ENCODE measurements around the gene TUBGCP6. TPM values are rescaled to one million over a fixed set of nuclear protein-coding genes. Genes with fewer than 3 reads are reported as not detected.

The TUBGCP6 gene
- total RNA-seq, 1 experiment from 2014 or later: 31.0 TPM

- H3K4me3 ChIP-seq (ENCODE audit: low read depth, low read length, poor library complexity, severe bottlenecking): no peak overlapping the region
- no peak for DNase-seq (ENCODE audit: low spot score)
- no peak for TF ChIP-seq CTCF (conservative IDR thresholded peaks at IDR 0.05; ENCODE audit: low read depth, low read length)
- TF ChIP-seq EZH2 (IDR thresholded peaks at IDR 0.05; ENCODE audit: borderline replicate concordance, low read depth, low read length, poor library complexity, severe bottlenecking): no peak
- H3K4me1 ChIP-seq (ENCODE audit: insufficient read depth, low read length, poor library complexity, severe bottlenecking): peaks cover 45% of the 10 kb centered on the region
- no TSS peak for BruUV-seq (replicated peaks)
- no peaks in the 10 kb centered on the region for H3K27me3 ChIP-seq (replicated peaks; ENCODE audit: insufficient read depth, low read depth, low read length, poor library complexity)
- POLR2A ChIA-PET (ENCODE audit: low non-redundant PET): interaction anchor here (0.6 kb wide), 1 partner anchor 61 kb away, joined by 8 read pairs; no protein-coding TSS in a partner anchor
- CTCF ChIA-PET: interaction anchor here (0.9 kb wide), 1 partner anchor 69 kb away, joined by 3 read pairs; no protein-coding TSS in a partner anchor
- intact Hi-C loops (cut with micrococcal nuclease; ENCODE audit: unreplicated experiment): loop anchor here (10.0 kb wide), 1 partner anchor 223 kb away; no protein-coding TSS in a partner anchor
- H3K27ac ChIP-seq (ENCODE audit: low read depth, low read length, poor library complexity, severe bottlenecking): no peak overlapping the region
- no peaks in the 10 kb centered on the region for H3K9me3 ChIP-seq (ENCODE audit: low read depth, low read length, poor library complexity, severe bottlenecking)
- peaks cover 25% of the 10 kb centered on the region for H3K36me3 ChIP-seq (ENCODE audit: insufficient read depth, low read length, poor library complexity, severe bottlenecking)
Observed at GRCh38 chr22:50272044-50272802, 27.4 kb upstream of the TUBGCP6 start.

GRCh38 chr22:50271519-50271970 lies 26.7 kb upstream of the TUBGCP6 start:
- H3K4me1 ChIP-seq (ENCODE audit: insufficient read depth, low read length, poor library complexity, severe bottlenecking): peaks cover 45% of the 10 kb centered on the region
- peak; percentile 87 for DNase-seq (ENCODE audit: low spot score)
- intact Hi-C loops (cut with micrococcal nuclease; ENCODE audit: unreplicated experiment): loop anchor here (2.0 to 10.0 kb wide), 2 partner anchors 71 to 223 kb away; partner anchors contain the start of gene PPP6R2
- peaks cover 21% of the 10 kb centered on the region for H3K36me3 ChIP-seq (ENCODE audit: insufficient read depth, low read length, poor library complexity, severe bottlenecking)
- no peaks in the 10 kb centered on the region for H3K27me3 ChIP-seq (replicated peaks; ENCODE audit: insufficient read depth, low read depth, low read length, poor library complexity)
- TF ChIP-seq CTCF (conservative IDR thresholded peaks at IDR 0.05; ENCODE audit: low read depth, low read length) (0 out of 2 replicates have a peak, but pooled peaks have one; percentile 10), EZH2 (IDR thresholded peaks at IDR 0.05; ENCODE audit: borderline replicate concordance, low read depth, low read length, poor library complexity, severe bottlenecking) (no peak)
- peak overlapping the region; percentile 71 for H3K27ac ChIP-seq (ENCODE audit: low read depth, low read length, poor library complexity, severe bottlenecking)
- BruUV-seq (replicated peaks): no TSS peak
- ChIA-PET CTCF (interaction anchor here (0.6 to 1.2 kb wide), 3 partner anchors 20 to 70 kb away, joined by 3 to 9 read pairs (median 5); no protein-coding TSS in a partner anchor), POLR2A (ENCODE audit: low non-redundant PET) (no interaction called here)
- no peaks in the 10 kb centered on the region for H3K9me3 ChIP-seq (ENCODE audit: low read depth, low read length, poor library complexity, severe bottlenecking)
- H3K4me3 ChIP-seq (ENCODE audit: low read depth, low read length, poor library complexity, severe bottlenecking): peak overlapping the region; percentile 56

GRCh38 chr22:50270666-50271394 lies 26.0 kb upstream of the TUBGCP6 start:
- intact Hi-C loops (cut with micrococcal nuclease; ENCODE audit: unreplicated experiment): loop anchor here (2.0 to 10.0 kb wide), 2 partner anchors 72 to 224 kb away; partner anchors contain the start of gene PPP6R2
- no peaks in the 10 kb centered on the region for H3K9me3 ChIP-seq (ENCODE audit: low read depth, low read length, poor library complexity, severe bottlenecking)
- peak overlapping the region; percentile 71 for H3K27ac ChIP-seq (ENCODE audit: low read depth, low read length, poor library complexity, severe bottlenecking)
- H3K36me3 ChIP-seq (ENCODE audit: insufficient read depth, low read length, poor library complexity, severe bottlenecking): peaks cover 14% of the 10 kb centered on the region
- H3K4me3 ChIP-seq (ENCODE audit: low read depth, low read length, poor library complexity, severe bottlenecking): peak overlapping the region; percentile 56
- peaks cover 45% of the 10 kb centered on the region for H3K4me1 ChIP-seq (ENCODE audit: insufficient read depth, low read length, poor library complexity, severe bottlenecking)
- CTCF ChIA-PET: interaction anchor here (0.6 to 1.2 kb wide), 2 partner anchors 19 to 56 kb away, joined by 5 to 9 read pairs; no protein-coding TSS in a partner anchor
- TF ChIP-seq EZH2 (IDR thresholded peaks at IDR 0.05; ENCODE audit: borderline replicate concordance, low read depth, low read length, poor library complexity, severe bottlenecking) (no peak), CTCF (conservative IDR thresholded peaks at IDR 0.05; ENCODE audit: low read depth, low read length) (no peak)
- no peak for DNase-seq (ENCODE audit: low spot score)
- H3K27me3 ChIP-seq (replicated peaks; ENCODE audit: insufficient read depth, low read depth, low read length, poor library complexity): no peaks in the 10 kb centered on the region
- POLR2A ChIA-PET (ENCODE audit: low non-redundant PET): no interaction called here
- BruUV-seq (replicated peaks): no TSS peak

Data from A673 (cell line).